ENCODE data around the gene CXCR4.
"Not testable (repeated sequence)": the region's sequence is repeated elsewhere in the genome, so short reads cannot be mapped to it uniquely, and the experiment has no call there.

Gene CXCR4

DNA sequence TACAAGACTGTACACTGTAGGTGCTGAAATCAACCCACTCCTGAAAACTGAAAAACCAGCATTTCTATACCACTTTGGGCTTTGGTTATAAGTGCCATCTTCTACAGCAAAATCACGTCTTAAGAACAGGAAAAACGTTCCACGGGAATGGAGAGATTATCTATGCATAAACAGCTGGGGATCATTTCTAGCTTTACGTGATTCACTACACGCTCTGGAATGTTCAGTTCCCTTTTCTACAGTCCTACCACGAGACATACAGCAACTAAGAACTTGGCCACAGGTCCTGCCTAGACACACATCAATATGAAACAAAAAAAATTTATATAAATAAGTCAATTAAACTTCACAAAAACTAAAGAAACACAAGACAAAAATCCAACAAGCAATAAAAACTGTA lies 3.6 kb downstream of the CXCR4 start:
- no peak for DNase-seq (ENCODE audit: low spot score)

DNA sequence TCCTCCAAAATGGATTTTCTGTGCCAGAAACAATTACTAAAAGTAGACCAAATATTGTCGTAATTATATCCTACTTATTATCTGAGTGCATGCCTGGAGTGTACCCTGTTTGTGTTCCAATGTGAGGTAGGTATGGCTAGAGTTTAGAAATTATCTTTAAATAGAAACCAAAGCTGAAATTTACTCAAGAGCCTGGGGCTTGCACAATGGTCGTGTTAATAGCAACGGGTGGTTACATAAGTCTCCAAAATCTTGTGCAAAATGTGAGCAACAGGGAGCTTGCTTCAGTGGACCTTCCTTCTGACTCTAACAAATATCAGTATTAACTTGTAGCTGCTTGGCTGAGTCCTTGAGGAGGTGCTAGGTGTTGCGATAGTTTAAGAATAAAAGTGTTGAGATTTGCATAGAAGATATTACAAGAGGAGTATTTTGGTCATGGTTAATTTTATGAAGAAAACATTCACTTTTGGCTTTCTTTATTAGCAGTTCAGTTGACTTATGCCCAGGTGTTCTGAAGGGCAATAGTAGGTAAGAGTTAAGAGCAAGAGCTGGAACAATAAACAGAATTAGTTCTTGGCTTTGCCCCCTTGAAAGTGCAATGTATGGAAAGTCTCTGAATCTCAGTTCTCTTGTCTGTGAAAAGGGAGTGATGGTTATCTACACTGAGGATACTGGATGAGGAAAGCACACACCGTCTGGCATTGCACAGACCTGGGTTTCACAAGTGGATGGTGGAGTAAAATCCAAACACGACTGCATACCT lies 4.6 kb downstream of the CXCR4 start:
- no peak for DNase-seq (ENCODE audit: low spot score)

DNA sequence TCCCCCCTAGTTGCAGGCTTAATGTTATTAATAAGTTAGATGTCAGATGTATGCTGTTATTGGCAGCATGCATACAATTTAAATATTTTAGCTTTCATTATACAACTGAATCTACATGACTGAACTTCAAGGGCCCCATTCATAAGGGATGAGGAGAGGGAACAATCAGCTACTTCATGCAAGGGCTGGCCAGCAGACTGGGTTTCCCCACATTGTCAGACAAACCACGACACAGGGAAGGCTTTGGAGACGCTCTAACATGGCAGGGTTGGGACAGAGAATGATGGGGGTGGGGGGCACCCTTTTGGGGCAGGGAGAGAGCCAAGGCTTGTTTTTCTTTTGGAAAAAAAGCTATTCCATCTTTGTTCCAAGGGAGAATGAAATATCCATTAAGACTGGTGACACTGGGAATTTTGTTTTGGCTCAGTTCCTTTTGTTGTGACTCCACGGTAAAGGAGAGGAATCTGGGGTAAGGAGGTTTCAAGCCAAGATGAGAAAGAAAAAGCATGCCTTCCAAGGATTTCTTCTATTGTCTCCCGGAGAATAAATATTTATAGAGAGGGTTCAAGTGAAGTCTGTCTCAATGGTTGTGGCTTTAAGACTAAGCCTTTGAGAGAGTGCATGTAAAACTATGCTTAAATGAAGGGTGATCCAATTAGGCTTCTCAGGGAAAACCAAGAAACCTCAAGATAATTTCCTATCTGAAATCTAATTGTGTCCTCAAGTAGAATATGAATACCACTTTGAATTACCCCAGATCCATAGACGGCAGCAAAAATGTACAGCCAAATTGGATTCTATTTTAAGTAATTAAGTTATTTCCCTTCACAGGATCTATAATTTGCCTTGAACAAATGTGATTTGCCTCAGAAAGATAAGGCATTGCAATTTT lies 5.4 kb downstream of the CXCR4 start:
- no peak for DNase-seq (ENCODE audit: low spot score)

DNA sequence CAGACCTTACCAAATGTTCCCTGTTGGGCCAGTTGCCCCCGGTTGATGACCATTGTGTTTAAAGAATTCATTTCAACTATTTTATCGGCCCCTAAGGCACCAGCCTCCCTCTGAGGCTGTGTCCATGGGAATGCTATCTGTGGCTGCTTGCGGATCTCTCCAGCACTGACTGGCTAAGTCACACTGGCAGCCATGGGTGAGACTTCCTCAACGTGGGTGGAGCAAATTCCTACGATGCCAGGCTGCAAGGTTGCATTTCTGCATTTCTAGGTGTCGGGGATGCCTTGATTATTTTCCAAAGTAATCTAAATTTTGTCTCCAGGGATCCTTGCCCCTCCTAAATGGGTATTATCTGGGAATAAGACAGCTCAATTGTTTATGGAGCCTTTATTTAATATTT lies 6.2 kb downstream of the CXCR4 start:
- no peak for DNase-seq (ENCODE audit: low spot score)

DNA sequence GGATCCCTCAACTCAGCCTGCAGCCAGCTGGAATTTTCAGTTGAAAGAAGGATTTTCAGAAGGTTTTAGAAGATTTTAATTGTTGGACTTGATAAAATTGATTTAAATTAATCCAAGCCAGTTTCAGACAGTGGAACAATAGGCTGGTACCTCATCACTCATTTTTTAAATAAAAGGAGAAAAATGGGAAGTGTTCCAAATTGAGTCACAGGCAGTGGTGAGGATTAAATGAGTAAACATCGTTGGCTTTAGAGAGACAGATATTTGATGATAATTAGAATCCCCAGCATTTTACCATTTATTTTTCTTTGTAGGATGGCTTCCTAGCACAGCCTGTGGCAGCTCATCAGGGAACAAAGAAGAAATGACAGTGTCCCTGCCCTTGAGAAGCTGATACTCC lies 7.4 kb downstream of the CXCR4 start:
- DNase-seq (ENCODE audit: low spot score), result no peak

DNA sequence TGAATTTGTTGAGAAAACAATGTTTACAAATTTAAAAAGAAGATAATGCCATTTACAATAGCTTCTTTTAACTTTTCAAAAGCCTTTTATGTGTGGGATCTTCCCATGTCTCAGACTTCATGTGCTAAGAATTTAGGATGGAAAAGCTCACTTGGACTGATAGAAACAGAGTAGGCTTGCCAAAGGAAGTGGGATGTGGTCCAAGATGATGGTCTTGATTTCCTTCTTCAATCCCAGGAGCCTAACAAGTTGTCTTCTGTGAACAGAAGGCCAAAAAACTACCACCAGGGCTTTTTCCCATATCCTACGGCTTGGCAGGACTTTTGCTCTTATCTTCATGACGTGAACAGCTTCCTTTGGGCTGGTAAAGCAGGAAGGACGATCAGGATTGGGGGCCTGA lies 9.5 kb downstream of the CXCR4 start:
- DNase-seq (ENCODE audit: low spot score), result no peak

DNA sequence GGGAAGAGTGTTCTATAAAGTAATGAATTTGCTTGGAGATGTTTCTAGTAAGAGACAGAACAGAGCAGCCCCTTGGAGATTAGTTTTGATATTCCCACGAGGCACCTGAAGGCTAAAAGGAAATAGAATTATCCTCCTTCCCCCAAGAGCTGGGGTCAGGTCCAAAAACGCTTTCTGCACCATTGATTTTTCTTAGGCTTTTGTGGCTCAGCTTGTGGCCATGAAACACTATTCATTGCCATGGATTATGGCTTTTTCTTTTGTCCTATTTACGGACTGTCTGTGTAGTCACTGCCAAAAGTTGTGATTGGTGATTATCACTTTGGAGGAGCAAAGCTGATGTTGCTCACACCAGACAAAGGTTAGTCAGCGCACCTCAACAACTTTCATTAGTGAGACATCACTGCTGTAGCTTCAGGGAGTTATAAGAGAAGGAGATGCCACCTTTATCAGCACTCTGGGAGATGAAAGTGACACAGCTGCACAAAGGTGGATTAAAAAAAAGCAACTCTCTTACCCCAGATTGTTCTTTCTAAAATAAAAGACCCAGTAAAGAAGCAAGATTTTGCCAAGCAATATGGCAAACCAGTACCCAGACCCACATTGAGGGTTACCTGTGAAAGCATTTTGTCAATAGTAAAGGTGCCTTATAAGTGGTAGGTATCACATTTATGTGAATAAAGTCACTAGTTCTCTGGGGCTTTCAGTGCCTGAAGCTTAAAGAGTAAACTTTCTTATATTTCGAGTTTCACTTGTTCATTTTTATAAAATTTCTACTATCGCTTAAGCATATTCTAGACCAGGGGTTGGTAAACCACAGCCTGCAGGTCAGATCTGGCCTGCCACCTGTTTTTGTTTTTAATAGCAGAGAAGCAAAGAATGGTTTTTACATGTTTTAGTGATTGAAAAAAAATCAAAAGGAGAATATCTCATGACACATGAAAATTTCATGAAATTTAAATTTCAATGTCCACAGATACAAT lies 10.6 kb downstream of the CXCR4 start:
- no peak for DNase-seq (ENCODE audit: low spot score)

DNA sequence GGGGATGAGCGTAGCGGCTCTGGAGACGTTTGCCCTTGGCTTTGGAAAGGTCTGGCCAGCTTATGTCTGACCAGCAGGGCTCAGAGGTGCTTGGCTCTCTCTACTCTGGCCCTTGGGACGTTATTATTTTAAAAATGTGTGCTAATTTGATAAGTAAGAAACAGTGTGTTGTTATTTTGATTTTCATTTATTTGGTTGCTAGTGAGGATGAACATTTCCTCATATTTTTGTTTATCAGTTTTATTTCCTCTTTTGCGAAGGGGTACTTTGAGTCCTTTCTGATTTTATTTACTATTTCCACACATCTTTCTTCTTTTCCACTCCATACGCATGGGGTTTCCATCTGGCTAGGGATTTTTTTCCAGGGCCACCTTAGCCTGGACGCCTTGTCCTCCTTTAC lies 11.4 kb downstream of the CXCR4 start:
- no peak for DNase-seq (ENCODE audit: low spot score)

DNA sequence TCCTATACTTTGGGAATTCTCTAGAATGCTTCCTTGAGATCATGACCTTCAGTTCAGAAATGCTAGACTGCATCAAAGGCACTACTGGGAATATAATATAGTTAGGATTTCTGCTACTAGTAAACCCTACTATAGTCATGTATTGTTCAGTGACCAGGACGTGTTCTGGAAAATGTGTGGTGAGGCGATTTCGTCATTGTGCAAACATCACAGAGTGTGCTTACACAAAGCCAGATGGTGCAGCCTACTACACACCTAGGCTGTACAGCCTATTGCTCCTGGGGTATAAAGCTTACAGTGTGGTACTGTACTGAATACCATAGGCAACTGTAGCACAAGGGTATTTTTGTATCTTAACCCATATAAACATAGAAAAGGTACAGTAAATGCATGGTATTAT lies 13.0 kb downstream of the CXCR4 start:
- DNase-seq (ENCODE audit: low spot score), result no peak

DNA sequence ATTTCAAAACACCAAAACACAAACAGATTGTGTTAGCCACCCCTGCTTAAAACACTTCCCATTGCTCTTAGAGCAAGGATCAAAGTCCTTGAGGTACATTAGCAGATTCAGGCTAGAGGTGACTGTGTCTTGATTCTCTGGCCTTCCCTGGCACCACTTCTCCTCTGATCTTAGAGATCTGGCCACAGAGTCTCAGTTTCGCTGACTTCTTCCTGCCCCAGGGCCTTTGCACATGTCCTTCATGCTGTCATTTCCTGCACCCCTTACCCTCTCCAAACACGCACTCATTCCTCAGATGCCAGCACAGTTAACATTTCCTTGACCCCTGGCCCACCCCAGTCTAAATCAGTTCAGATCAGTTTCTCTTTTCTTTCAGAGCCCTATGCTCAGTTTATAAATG lies 16.9 kb downstream of the CXCR4 start:
- DNase-seq (ENCODE audit: low spot score), result no peak

DNA sequence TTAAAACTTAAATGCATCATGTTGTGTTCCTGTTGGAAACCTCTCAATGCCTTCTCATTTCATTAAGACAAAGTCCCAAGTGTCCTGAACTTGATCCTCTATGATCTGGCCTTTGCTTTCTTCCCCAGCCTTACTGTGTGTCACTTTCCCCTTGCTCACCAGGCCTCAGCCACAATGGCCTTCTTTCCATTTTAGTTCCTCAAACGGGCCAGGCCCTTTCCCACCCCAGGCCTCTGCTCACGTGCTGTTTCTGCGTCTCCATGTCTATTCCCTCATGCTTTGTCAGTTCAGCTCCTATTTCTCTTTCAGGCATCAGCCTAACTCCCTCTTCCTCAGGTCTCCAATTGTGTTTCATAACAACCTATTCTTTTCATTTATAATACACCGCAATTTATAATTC lies 19.5 kb downstream of the CXCR4 start:
- DNase-seq (ENCODE audit: low spot score), result no peak

DNA sequence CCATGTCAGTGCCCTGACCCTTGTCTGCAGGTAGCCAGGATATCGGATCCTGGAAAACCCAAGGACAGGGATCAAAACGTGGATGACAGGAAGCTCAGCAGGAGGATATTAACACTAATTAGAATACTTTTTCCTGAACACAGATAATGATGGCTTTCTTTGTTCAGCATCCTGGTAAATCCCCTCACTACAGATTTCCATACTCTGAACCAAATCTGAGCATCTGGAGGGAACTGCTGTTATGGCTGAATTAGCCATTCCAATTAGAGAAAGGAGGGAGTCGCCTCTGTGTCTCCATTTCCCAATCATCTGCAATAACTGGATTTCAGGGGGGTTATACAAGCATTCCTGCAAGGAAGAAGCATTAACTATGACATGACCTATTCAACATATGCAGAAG lies 24.4 kb downstream of the CXCR4 start:
- DNase-seq (ENCODE audit: low spot score), result no peak

DNA sequence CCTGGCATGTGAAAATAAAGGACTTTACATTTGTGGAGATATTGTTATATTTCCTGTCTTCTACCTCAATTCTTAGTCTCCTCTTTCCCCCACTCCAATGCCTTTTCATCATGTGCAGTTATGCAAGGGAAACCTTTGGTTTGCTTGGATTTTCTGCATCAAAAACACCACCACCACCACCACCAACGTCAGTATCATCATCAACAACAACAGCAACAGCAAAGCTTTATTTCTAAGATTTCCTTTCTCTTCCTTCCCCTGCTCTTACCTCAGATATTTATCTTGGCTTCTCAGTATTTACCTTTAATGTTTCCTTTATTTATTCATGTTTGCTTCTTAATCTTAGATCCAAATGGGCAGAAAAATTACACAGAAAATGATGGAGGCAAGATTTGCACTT lies 26.1 kb downstream of the CXCR4 start:
- no peak for DNase-seq (ENCODE audit: low spot score)

DNA sequence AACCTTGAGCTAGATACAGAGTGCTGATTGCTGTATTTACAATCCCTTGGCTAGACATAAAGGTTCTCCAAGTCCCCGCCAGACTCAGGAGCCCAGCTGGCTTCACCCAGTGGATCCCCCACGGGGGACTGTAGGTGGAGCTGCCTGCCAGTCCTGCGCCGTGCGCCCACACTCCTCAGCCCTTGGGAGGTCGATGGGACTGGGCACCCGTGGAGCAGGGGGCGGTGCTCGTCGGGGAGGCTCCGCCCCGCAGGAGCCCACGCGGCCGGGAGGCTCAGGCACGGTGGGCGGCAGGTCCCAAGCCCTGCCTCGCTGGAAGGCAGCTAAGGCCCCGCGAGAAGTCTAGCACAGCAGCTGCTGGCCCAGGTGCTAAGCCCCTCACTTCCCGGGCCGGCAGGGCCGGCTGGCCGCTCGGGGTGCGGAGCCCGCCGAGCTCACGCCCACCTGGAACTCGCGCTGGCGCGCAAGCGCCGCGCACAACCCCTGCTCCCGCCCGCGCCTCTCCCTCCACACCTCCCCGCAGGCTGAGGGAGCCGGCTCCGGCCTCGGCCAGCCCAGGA lies 30.0 kb downstream of the CXCR4 start:
- DNase-seq (ENCODE audit: low spot score), result not testable (repeated sequence)

DNA sequence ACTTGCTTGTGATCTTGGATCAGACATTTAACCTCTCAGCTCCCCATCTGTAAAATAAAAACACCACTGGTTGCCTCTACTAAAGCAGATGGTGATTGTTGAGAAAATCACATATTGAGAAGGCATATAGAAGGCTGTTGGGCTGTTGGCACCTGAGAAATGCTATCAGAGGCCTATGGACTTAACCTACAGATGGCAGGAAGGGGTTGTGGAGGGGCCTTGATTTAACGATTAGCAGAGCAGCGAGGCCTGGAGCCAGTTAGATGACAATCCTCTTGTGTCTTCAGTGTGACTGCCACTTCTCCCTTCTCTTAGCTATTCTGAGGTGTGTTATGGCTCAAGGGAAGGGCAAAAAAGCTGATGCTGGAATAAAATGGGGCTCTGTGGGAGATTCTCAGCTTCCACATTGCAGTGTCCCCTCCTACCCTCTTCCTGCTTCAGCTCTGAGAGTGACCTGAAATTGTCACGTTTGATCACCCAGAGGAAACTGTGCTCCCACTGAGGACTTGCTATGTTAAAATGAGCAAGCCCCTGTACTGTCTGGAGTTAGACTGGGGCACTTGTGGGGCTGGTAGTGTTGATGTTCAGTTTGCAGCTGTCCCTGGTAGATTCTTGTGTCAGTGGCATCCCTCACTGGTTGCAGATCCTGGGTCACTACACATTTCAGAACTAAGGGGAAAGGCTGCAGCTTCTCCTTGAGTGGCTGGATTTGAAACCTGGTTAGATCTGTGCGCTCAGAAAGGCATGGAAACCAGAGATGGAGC lies 31.5 kb downstream of the CXCR4 start:
- DNase-seq (ENCODE audit: low spot score), result no peak

DNA sequence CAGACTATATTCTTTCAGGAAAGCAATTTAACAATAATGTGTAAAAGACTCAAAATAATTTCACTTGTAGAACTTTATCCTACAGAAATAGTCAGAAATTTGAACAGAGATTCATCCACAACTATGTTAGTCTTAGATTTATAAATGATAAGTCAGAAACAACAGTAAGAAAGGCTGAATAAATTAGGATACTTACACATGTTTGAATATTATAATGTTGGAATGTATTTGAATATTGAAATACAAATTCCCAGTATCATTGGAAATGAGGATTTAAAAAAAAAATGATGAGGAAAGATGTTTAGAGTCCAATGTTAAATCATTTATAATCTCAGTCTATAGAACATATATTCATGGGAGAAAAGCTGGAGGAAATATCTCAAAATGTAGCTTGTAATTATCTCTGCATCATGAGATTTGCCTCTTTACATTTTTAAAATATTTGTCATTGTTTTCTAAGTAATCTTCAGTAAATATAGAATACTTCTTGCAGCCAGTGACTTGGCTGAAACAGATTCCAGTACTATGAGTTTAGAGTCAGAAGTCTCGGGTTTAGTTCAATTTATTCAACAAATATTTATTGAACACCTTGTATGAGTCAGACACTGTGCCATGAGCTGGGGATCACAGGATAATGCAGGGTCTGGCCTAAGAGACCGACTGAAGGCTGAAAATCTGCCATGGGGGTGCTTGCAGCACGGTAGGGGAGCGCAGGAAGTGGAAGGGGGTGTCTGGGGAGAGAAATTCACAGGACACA lies 32.3 kb downstream of the CXCR4 start:
- no peak for DNase-seq (ENCODE audit: low spot score)

DNA sequence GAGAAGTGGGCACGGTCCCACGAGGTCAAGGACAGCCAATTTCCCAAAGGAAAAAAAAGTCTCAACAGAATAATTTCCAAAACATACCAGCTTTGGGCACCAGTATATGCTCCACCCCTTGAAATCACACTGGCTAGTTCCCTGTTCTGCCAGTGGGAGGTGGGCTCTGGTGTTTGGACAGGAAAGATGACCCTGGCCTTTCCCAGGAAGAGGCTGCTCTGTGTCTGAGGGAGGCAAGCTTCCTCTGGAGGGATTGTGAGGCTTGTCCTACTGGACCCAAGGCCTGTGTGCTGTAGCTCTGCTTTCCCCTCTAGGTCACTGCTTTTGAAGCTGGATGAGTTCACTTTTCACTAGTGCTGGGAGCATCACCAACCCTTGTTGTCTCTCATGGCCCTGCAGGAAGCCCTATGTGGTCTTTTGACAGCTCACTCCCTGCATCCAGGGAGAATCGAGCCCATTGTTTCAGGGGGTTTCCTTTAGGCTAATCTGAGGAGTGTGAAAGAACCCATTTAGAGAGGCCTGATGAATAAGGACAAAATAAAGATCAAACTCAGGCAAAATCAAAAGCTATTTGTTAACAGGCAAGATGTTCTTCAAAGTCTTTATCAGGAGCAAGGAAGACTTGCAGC lies 36.3 kb downstream of the CXCR4 start:
- no peak for DNase-seq (ENCODE audit: low spot score)

DNA sequence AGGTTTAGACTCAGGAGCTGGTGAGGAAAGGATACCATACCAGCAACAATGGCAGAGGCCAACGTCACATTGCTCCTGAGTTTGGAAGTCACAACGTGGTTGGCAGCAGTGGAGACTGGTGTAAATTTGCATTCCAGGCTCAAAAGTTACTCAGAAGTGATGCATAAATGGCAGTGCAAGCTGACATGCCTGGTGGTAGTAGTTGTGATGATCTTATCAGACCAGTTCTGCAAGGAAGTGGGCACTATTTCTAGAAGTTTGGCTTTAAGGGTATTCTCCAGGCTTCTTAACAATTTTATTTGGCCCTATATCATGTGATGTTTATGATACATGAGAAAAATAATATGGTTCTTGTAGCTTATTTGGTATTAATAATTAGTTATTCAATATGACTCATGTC lies 37.8 kb downstream of the CXCR4 start:
- no peak for DNase-seq (ENCODE audit: low spot score)

DNA sequence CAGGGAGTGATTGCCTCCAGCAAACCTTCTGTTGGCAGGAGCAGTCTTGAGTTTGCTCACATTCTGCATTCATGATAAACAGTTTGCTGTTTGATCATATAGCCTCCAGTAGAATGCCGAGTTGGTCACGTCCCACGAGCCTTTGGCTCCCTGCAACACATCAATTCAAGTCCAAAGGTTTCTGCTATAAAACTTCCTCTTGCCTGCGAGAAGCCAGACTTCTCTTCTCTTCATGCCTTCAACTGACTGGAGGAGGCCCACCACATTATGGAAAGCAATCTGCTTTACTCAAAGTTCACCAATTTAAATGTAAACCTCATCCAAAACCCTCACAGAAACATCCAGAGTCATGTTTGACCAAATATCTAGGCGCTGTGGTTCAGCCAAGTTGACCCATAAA lies 40.8 kb downstream of the CXCR4 start:
- DNase-seq (ENCODE audit: low spot score), result no peak

DNA sequence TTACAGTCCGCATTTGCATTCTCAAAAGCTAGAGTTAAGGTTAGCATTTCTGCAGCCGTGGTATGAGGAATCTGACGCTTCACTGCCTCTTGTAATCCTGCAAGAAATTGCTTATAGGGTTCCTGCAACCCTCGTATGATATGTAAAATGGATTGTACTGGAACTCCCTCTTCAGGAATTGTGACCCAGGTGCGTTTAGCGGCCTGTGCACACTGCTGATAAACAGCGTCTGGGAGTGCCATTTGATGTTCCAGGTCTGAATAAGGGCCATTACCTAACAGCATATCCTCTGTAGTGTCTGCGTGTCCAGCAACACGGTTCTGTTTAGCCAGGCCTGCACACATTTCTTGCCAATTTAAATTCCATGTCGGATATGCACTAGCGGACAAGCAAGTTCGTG lies 42.5 kb downstream of the CXCR4 start:
- DNase-seq (ENCODE audit: low spot score), result no peak

Data from AG20443 (cell line).